Ishikawa (cell line): ENCODE measurements around the gene EHD1.

Source experiments
- CEBPB ChIP-seq: IDR thresholded peaks from 2 replicates; pipeline ENCODE4 v1.6.1; 2012
- CREB1 ChIP-seq: IDR thresholded peaks from 2 replicates; pipeline ENCODE4 v1.6.1; 2012; ENCODE audit warnings: low read depth
- EGR1 ChIP-seq: IDR thresholded peaks from 2 replicates; pipeline ENCODE4 v1.6.1; 2012
- EP300 ChIP-seq: IDR thresholded peaks from 2 replicates; pipeline ENCODE4 v1.6.1; 2012; ENCODE audit warnings: borderline replicate concordance
- FOXM1 ChIP-seq: IDR thresholded peaks from 2 replicates; pipeline ENCODE4 v1.6.1; 2012; ENCODE audit warnings: low read depth, borderline replicate concordance
- MAX ChIP-seq: IDR thresholded peaks from 2 replicates; pipeline ENCODE4 v1.6.1; 2012
- NFIC ChIP-seq: IDR thresholded peaks from 2 replicates; pipeline ENCODE4 v1.6.1; 2012
- RAD21 ChIP-seq: IDR thresholded peaks from 2 replicates; pipeline ENCODE4 v1.6.1; 2012; ENCODE audit warnings: low read depth
- REST ChIP-seq: IDR thresholded peaks from 2 replicates; pipeline ENCODE4 v1.6.1; 2012; ENCODE audit warnings: low read depth, mild to moderate bottlenecking
- TAF1 ChIP-seq: IDR thresholded peaks from 2 replicates; pipeline ENCODE4 v1.6.1; 2012; ENCODE audit warnings: low read depth, mild to moderate bottlenecking
- TCF12 ChIP-seq: IDR thresholded peaks from 2 replicates; pipeline ENCODE4 v1.6.1; 2012; ENCODE audit warnings: low read depth
- TEAD4 ChIP-seq: IDR thresholded peaks from 2 replicates; pipeline ENCODE4 v1.6.1; 2012
- USF1 ChIP-seq: IDR thresholded peaks from 2 replicates; pipeline ENCODE4 v1.6.1; 2012
- YY1 ChIP-seq: IDR thresholded peaks from 2 replicates; pipeline ENCODE4 v1.6.1; 2012; ENCODE audit warnings: low read depth
- ZBTB7A ChIP-seq: IDR thresholded peaks from 2 replicates; pipeline ENCODE4 v1.6.1; 2012; ENCODE audit warnings: low read depth

Gene EHD1

GRCh38 chr11:64862987-64863390 lies 15.4 kb downstream of the EHD1 start:
- no peak for TF ChIP-seq USF1
- no peak for TF ChIP-seq TCF12
- no peak for TF ChIP-seq MAX
- no peak for TF ChIP-seq TAF1
- TF ChIP-seq CREB1 = no peak
- no peak for TF ChIP-seq TEAD4
- no peak for TF ChIP-seq YY1
- no peak for TF ChIP-seq EGR1
- TF ChIP-seq RAD21 = no peak
- TF ChIP-seq FOXM1 = no peak
- TF ChIP-seq EP300 = no peak
- TF ChIP-seq CEBPB = no peak
- TF ChIP-seq NFIC = no peak
- no peak for TF ChIP-seq ZBTB7A
- no peak for TF ChIP-seq REST

GRCh38 chr11:64861227-64861975 lies 17.0 kb downstream of the EHD1 start:
- TF ChIP-seq CEBPB (no peak), CREB1 (no peak), MAX (no peak), FOXM1 (no peak), REST (no peak), TCF12 (no peak), EGR1 (no peak), YY1 (no peak), USF1 (no peak), NFIC (no peak), TEAD4 (no peak), TAF1 (no peak)

GRCh38 chr11:64859542-64860414 lies 18.6 kb downstream of the EHD1 start:
- TF ChIP-seq EGR1 = no peak
- no peak for TF ChIP-seq REST
- no peak for TF ChIP-seq TCF12
- no peak for TF ChIP-seq USF1
- no peak for TF ChIP-seq ZBTB7A
- TF ChIP-seq TAF1 = no peak
- TF ChIP-seq EP300 = no peak
- TF ChIP-seq RAD21 = no peak
- no peak for TF ChIP-seq YY1
- TF ChIP-seq FOXM1 = no peak
- TF ChIP-seq CEBPB = no peak
